PFSK-1 (cell line): ENCODE measurements around the gene SERP1.

Experiments
- FOXP2 ChIP-seq: optimal IDR thresholded peaks from 2 replicates; pipeline ENCODE3; 2011; ENCODE audit warnings: borderline replicate concordance, control low read depth, inconsistent platforms; ENCODE audit not compliant: insufficient read depth; ENCODE audit errors: extremely low read length, extremely low read depth
- POLR2AphosphoS5 ChIP-seq: IDR thresholded peaks from 2 replicates; pipeline ENCODE4 v1.6.1; 2012; ENCODE audit warnings: low read depth, mild to moderate bottlenecking, control low read depth, low read length, moderate library complexity
- REST ChIP-seq, 2 experiments: IDR thresholded peaks; 2 replicates each; pipeline versions ENCODE4 v1.6.1 to v1.8.0; 2011 to 2012; ENCODE audit warnings: low read depth in 2 of 2, low read length in 2 of 2, control low read depth in 1 of 2, inconsistent platforms in 1 of 2, mild to moderate bottlenecking in 1 of 2, moderate library complexity in 1 of 2; ENCODE audit not compliant: insufficient read depth in 1 of 2
- SIN3A ChIP-seq: IDR thresholded peaks from 2 replicates; pipeline ENCODE4 v1.6.1; 2012; ENCODE audit warnings: mild to moderate bottlenecking, low read length, moderate library complexity, borderline replicate concordance; ENCODE audit not compliant: insufficient read depth
- TAF1 ChIP-seq: IDR thresholded peaks from 2 replicates; pipeline ENCODE4 v1.6.1; 2012; ENCODE audit warnings: low read length, control low read depth, borderline replicate concordance; ENCODE audit not compliant: insufficient read depth

SERP1 gene

GRCh38 chr3:150520408-150520807 is 25.9 kb downstream of the SERP1 start:
- TF ChIP-seq FOXP2 (no peak), TAF1 (no peak), POLR2AphosphoS5 (no peak), SIN3A (no peak), REST (IDR thresholded peaks at IDR 0.05; ENCODE audit: insufficient read depth in 1 of 2, low read depth in 2 of 2, low read length in 2 of 2) (no peak)

GRCh38 chr3:150519026-150519425 is 27.3 kb downstream of the SERP1 start:
- no peak for TF ChIP-seq REST (IDR thresholded peaks at IDR 0.05; ENCODE audit: insufficient read depth in 1 of 2, low read depth in 2 of 2, low read length in 2 of 2)

GRCh38 chr3:150515210-150515609 is 31.1 kb downstream of the SERP1 start:
- TF ChIP-seq POLR2AphosphoS5 (no peak), FOXP2 (no peak), TAF1 (no peak), REST (IDR thresholded peaks at IDR 0.05; ENCODE audit: insufficient read depth in 1 of 2, low read depth in 2 of 2, low read length in 2 of 2) (no peak), SIN3A (no peak)

DNA sequence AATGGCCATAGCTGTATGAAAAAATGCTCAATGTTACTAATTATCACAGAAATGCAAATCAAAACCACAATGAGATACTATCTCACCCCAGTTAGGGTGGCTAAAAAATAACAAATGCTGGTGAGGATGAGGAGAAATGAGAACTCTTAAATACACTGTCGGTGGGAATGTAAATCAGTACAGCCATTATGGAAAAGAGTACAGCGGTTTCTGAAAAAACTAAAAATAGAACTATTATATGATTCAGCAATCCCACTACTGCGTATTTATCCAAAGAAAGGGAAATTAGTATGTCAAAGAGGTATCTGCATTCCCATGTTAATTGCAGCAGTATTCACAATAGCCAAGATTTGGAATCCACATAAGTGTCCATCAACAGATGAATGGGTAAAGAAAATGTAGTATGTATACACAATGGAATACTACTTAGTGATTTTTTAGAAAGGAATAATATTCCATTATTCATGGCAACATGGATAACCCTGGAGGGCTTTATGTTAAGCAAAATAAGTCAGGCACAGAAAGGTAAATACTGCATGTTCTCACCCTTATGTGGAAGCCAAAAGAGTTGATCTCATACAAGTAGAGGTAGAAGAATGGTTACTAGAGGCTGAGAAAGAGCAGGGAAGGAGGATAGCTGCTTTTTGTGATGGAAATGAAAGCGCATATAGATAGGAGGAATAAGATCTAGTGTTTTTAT is 35.0 kb downstream of the SERP1 start:
- TF ChIP-seq REST (IDR thresholded peaks at IDR 0.05; ENCODE audit: insufficient read depth in 1 of 2, low read depth in 2 of 2, low read length in 2 of 2) = no peak
- TF ChIP-seq FOXP2 = no peak

- TF ChIP-seq REST (IDR thresholded peaks at IDR 0.05; ENCODE audit: insufficient read depth in 1 of 2, low read depth in 2 of 2, low read length in 2 of 2) (no peak), SIN3A (no peak), POLR2AphosphoS5 (no peak), FOXP2 (no peak), TAF1 (no peak)
Measured at GRCh38 chr3:150509780-150510179, 36.5 kb downstream of the SERP1 start.
